Activated CD8-positive, alpha-beta memory T cell treated with anti-CD3 and anti-CD28 coated beads for 36 hours (primary cell): ENCODE results near the gene SLC25A21. TPM values are rescaled to one million over a fixed set of nuclear protein-coding genes. Genes with fewer than 3 reads are reported as not detected.
"Not testable (repeated sequence)": the region's sequence is repeated elsewhere in the genome, so short reads cannot be mapped to it uniquely, and the experiment has no call there.

Experiments used
- CTCF ChIA-PET: fragments of 350-600 bp; sonication (Branson Sonifier 250); formaldehyde crosslinking; loops from one replicate; lab custom pipeline; 2021; ENCODE audit warnings: antibody characterized with exemption; lab: Charles Lee
- POLR2A ChIA-PET: fragments of 350-600 bp; sonication (Branson Sonifier 250); formaldehyde crosslinking; loops from one replicate; lab custom pipeline; 2021; ENCODE audit warnings: antibody characterized with exemption; lab: Charles Lee
- total RNA-seq, 2 experiments: library from RNA; stranded (reverse); gene quantifications; one replicate each; pipeline ENCODE4 v1.2.3, GENCODE V29; 2021

Gene SLC25A21
- total RNA-seq, 2 experiments from 2014 or later = not detected

GRCh38 chr14:37147310-37147880 lies 25.0 kb downstream of the SLC25A21 start:
- ChIA-PET POLR2A (no interaction called here), CTCF (interaction anchor here (0.6 to 0.7 kb wide), 3 partner anchors 31 to 1955 kb away, joined by 3 to 4 read pairs (median 3); no protein-coding TSS in a partner anchor)

- CTCF ChIA-PET, POLR2A ChIA-PET: not testable (repeated sequence)
Measured at GRCh38 chr14:37146438-37146837, 26.0 kb downstream of the SLC25A21 start.

GRCh38 chr14:37145395-37145794 lies 27.0 kb downstream of the SLC25A21 start:
- ChIA-PET POLR2A (no interaction called here), CTCF (no interaction called here)

GRCh38 chr14:37144729-37145363 lies 27.6 kb downstream of the SLC25A21 start:
- CTCF ChIA-PET = no interaction called here
- POLR2A ChIA-PET = no interaction called here

DNA sequence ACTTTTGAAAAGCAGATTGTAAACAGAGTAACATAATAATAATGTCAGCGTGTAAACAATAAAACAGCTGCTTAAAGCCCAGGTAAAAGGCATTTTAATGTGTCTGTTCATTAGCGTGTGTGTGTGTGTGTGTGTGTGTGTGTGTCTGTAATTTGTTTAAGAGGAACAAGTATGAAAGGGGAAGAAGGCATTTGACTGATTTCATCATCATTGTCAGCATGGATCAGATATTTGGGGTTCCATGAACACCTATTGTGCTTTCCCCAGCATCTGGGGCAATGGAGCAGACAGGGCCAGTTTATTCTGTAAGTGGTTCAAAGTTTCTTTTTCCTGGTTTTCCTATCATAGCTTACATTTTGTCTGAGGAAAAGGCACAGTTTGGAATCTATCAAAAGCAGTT lies 28.9 kb downstream of the SLC25A21 start:
- CTCF ChIA-PET = no interaction called here
- POLR2A ChIA-PET = no interaction called here

DNA sequence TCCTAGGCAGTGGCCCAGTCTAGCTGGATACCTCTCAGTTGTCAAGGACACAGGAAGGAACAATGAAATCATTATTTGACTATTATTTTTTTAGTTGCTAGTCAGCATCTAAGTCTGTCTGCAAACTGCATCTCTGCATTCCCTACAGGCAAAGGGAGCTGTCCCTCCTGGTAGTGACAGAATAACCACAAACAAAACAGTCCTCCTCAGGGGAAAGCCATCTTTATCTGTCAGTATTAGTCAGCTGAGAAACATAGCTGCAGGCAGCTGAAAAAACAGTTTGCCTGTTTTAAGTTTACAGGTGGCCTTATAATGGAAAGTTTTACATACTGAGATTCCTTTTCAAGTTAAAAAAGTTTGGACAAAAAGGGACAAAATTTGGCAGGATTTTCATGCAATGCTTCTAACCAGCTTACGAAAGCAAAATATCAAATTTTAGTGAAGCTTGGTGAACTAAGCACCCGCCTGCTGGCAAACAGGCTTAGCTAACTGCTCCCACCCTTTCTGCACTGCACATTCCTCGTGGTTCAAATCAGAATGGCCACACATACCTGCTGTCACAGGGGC lies 29.5 kb downstream of the SLC25A21 start:
- ChIA-PET CTCF (no interaction called here), POLR2A (no interaction called here)

DNA sequence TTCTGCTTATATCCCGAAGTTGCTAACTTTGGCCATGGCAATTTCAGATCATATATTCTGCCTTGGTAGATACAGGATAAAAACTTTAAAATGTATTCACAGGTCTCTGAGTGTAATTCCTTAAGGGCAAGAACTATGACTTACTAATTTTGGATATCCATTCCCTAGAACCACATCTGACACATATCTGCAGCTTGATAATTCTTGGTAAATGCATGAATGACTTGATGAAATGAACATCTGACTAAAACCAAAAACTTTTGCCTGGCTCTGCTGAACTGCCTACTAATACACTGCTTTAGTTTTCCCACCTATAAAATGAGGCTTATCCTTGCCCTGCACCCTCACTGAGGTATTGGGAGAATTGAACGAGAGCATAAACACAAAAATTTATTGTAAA lies 32.2 kb downstream of the SLC25A21 start:
- CTCF ChIA-PET = interaction anchor here (1.2 kb wide), 1 partner anchor 13 kb away, joined by 3 read pairs; no protein-coding TSS in a partner anchor
- POLR2A ChIA-PET = no interaction called here

- POLR2A ChIA-PET = no interaction called here
Measured at GRCh38 chr14:37139710-37140109, 32.7 kb downstream of the SLC25A21 start.

GRCh38 chr14:37138898-37139297 lies 33.5 kb downstream of the SLC25A21 start:
- ChIA-PET POLR2A (no interaction called here), CTCF (no interaction called here)

More at GRCh38 chr14:37139710-37140109, 32.7 kb downstream of the SLC25A21 start:
- CTCF ChIA-PET = no interaction called here

DNA sequence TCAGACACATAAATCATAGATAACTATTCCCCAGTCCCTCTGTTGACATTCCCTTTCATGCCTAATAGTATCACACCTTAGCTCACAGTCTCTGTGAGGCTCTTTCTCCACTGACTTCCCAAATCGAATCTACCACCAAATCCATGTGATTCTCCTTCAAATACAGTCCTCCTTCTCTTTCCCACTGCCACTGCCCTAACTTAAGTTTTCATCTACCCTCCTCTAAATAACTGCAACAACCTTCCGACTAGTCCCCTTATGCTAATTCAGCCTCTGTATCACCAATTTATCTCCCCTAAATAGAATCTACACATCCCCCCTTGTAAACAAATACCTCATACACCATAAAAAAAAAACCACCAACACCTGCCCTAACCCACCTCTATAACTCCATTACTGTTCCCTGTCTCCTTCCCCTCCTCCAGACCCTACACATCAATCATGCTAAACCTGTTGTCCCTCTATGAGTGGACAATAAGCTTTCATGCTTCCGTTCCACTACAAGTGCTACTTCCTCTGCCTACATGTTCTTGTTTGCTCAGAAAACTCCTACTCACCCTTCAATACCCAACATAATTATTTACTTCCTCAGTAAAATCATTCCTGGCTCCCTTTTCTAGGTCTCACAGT lies 39.0 kb downstream of the SLC25A21 start:
- POLR2A ChIA-PET = no interaction called here
- CTCF ChIA-PET = no interaction called here

DNA sequence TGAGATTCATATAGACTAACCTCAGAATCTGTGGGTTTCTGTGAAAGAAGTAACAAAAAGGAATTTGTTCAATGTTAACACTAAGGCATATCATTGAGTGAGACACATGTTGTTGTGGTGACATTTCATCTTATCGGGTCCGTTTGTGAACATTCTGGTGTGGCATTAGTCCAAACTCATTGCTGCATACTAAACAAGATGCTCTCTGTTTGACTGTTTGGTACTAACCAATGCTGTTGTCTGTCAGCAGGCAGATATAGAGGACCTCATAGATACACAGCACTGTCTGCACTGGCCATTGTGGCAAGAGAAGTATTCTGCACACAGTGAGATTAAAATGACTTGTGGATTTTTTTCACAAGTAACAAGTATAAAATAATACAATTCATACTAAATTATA lies 41.2 kb downstream of the SLC25A21 start:
- POLR2A ChIA-PET = no interaction called here
- CTCF ChIA-PET = no interaction called here

DNA sequence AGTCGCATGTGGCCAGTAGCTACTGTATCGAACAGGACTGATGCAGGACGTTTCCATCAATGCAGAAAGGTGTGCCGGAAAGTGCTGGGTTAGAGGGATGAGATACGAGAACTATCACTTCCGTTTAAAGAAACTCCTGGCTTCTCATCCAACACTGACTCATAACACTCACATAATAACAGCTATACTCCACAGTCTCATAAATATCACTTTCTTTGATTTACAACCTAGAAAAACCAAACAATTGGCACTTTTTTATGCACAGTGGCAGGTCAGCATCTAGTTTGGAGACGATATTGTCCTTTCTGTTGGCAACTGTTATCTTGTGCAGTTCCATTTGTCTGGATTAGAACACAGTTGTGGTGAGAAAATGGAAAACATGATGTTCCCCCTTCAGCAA lies 43.4 kb downstream of the SLC25A21 start:
- ChIA-PET POLR2A (no interaction called here), CTCF (no interaction called here)

- CTCF ChIA-PET = no interaction called here
- POLR2A ChIA-PET = no interaction called here
Measured at GRCh38 chr14:37124614-37125013, 47.8 kb downstream of the SLC25A21 start.

DNA sequence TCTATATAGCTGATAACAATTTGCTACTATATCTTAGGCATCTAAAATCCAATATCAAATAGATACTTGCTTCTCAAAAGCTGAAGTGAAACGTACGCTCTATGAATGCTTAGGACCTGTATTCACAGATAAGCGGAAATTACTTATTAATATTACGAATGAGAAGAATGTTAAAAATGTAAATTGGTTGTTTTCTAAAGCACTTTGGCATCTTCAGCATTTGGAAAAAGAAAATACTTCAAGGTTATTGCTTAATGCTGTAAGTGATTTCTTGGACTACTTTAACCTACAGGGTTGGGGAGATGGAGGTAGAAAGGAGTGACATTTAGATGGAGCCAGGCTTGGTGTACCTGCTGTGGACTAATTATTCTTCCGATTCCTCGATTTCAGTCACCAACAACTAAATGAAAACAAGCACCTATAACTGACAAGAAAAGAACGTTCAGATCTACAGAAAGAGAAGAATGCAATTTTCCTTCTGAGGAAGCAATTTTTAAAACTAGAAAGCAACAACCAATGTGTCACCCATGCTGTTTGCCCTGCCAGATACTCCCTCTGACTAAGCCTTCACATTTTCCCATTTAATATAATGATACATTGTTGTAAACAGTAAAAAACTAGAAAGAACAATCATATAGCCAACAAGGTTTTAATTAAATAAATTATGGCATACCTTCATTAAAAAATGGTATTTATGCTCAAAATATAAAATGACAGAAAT lies 49.3 kb downstream of the SLC25A21 start:
- ChIA-PET POLR2A (no interaction called here), CTCF (interaction anchor here (0.7 kb wide), 1 partner anchor 68 kb away, joined by 3 read pairs; no protein-coding TSS in a partner anchor)

DNA sequence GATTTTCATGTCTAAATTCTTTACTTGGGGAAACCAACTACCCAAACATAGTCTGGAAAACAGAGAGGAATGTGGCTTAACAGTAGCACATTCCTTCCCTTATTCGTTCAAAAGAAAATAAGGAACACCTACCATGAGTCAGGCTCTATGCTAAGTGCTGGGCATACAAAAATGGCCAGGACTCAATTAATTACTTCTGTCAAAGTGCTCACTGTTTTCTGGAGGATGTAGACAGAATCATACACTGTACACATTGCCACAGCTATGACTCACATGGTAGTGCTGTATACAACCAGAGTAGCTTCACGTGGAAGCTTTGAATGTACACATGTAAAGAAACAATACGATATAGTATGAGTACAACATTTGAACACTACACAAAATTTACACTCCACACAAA lies 50.1 kb downstream of the SLC25A21 start:
- POLR2A ChIA-PET = no interaction called here
- CTCF ChIA-PET = no interaction called here

DNA sequence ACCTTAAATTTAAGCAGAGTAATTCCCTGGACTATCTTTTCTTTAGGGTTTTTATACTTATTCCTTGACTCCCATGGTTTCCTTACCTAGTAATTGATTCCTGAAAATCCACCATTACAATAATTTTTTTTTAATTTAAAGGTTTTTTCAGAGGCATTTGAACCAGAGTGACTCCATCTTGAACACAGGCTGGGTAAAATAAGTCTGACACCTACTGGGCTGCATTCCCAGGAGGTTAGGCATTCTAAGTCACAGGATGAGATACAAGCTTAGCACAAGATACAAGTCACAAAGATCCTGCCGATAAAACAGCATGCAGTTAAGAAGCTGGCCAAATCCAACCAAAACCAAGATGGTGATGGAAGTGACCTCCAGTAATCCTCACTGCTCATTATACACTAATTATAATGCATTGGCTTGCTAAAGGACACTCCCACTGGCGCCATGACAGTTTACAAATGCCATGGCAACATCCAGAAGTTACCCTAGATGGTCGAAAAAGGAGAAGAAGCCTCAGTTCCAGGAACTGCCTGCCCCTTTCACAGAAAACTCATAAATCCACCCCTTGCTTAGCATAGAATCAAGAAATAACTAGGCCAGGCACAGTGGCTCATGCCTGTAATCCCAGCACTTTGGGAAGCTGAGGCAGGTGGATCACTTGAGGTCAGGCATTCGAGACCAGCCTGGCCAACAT lies 53.6 kb downstream of the SLC25A21 start:
- ChIA-PET POLR2A (no interaction called here), CTCF (no interaction called here)

GRCh38 chr14:37116933-37117849 lies 55.2 kb downstream of the SLC25A21 start:
- POLR2A ChIA-PET = no interaction called here
- CTCF ChIA-PET = interaction anchor here (0.6 kb wide), 1 partner anchor 30 kb away, joined by 3 read pairs; no protein-coding TSS in a partner anchor

DNA sequence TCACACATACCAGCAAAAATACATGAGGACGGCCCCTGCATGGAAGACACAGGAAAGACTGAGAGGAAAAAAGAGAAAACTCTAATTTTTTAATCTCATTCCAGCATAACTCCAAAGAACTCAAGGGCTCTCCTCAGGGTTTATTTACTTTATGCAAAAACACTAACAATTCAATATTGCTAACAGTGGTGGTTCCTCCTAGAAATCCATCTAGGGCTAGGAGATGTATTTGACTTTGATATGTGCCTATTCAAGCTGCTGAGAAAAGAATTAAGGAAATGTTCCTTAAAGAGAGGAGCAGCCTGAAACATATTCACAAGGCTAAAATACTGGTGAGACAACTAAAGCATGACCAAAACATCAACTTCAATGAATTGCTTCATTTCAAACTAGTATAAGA lies 57.0 kb downstream of the SLC25A21 start:
- ChIA-PET CTCF (no interaction called here), POLR2A (no interaction called here)
